Fibroblast of lung (primary cell): ENCODE data around the gene HSD3B1. TPM values are rescaled to one million over a fixed set of nuclear protein-coding genes. Genes with fewer than 3 reads are reported as not detected.
A peak's percentile ranks its signal among the peaks of the same experiment; 100 is the strongest.
"Not testable (repeated sequence)": the region's sequence is repeated elsewhere in the genome, so short reads cannot be mapped to it uniquely, and the experiment has no call there.

Source experiments
- DNase-seq, 2 donors: peaks; one replicate each; pipeline versions ENCODE4 v3.0.0 to v3.0.0-alpha.2; 2010; ENCODE audit warnings: low read depth in 2 of 2
- H2AFZ ChIP-seq: 2 replicates; pipeline ENCODE4 v1.5.1; 2012; ENCODE audit warnings: low read length, control low read depth, inconsistent platforms
- H3K27ac ChIP-seq: 2 replicates; pipeline ENCODE4 v1.5.1; 2011; ENCODE audit warnings: low read length, control low read depth; ENCODE audit not compliant: insufficient read depth
- H3K27me3 ChIP-seq: 2 replicates; pipeline ENCODE4 v1.5.1; 2011; ENCODE audit warnings: mild to moderate bottlenecking, low read length; ENCODE audit not compliant: control insufficient read depth, insufficient read depth
- H3K36me3 ChIP-seq: 2 replicates; pipeline ENCODE4 v1.5.1; 2011; ENCODE audit warnings: low read length; ENCODE audit not compliant: control insufficient read depth, insufficient read depth
- H3K4me1 ChIP-seq: 2 replicates; pipeline ENCODE4 v1.5.1; 2011; ENCODE audit warnings: low read length; ENCODE audit not compliant: control insufficient read depth, insufficient read depth; ENCODE audit errors: extremely low read depth
- H3K4me2 ChIP-seq: 2 replicates; pipeline ENCODE4 v1.5.1; 2011; ENCODE audit warnings: low read length, control low read depth; ENCODE audit not compliant: insufficient read depth; ENCODE audit errors: extremely low read depth
- H3K4me3 ChIP-seq, 4 experiments: fragments of 200-600 bp in 1 of 4; sonication (generic) in 1 of 4; replicated peaks in 1 of 4; 2 replicates each; pipeline ENCODE4 v1.5.1; 2011 to 2016; ENCODE audit warnings: low read length in 4 of 4, low read depth in 3 of 4, mild to moderate bottlenecking in 3 of 4, control low read depth in 2 of 4, inconsistent platforms in 1 of 4, mixed read lengths in 1 of 4; ENCODE audit not compliant: insufficient read depth in 1 of 4; ENCODE audit errors: control extremely low read depth in 1 of 4
- H3K79me2 ChIP-seq: 2 replicates; pipeline ENCODE4 v1.5.1; 2012; ENCODE audit warnings: mild to moderate bottlenecking, low read length, inconsistent platforms; ENCODE audit not compliant: control insufficient read depth, insufficient read depth
- H3K9ac ChIP-seq: 2 replicates; pipeline ENCODE4 v1.5.1; 2011; ENCODE audit warnings: mild to moderate bottlenecking, low read length, control low read depth; ENCODE audit not compliant: insufficient read depth
- H3K9me3 ChIP-seq: 2 replicates; pipeline ENCODE4 v1.5.1; 2012; ENCODE audit warnings: low read depth, low read length; ENCODE audit not compliant: control insufficient read depth, insufficient read depth
- H4K20me1 ChIP-seq: 2 replicates; pipeline ENCODE4 v1.5.1; 2011; ENCODE audit warnings: low read length; ENCODE audit not compliant: control insufficient read depth, insufficient read depth; ENCODE audit errors: extremely low read depth
- EZH2 ChIP-seq: IDR thresholded peaks from 2 replicates; pipeline ENCODE4 v1.5.1; 2012; ENCODE audit warnings: low read length, control low read depth, mild to moderate bottlenecking; ENCODE audit errors: missing control alignments
- polyA plus RNA-seq, 2 donors: library from polyadenylated mRNA; depleted of rRNA in 1 of 2; stranded (reverse) in 1 of 2; unstranded in 1 of 2; fragments of >200 nt; gene quantifications; 2 replicates each; pipeline ENCODE4 v1.2.1, GENCODE V29; 2011 to 2012; ENCODE audit warnings: missing spikeins in 1 of 2
- total RNA-seq: library from RNA; depleted of rRNA; stranded (reverse); fragments of >200 nt; gene quantifications from 2 replicates; pipeline ENCODE4 v1.2.1, GENCODE V29; 2014
- TF ChIP-seq, protein P1 (sequence below), 2 donors: IDR thresholded peaks in 1 of 2; conservative IDR thresholded peaks in 1 of 2; 1 replicate in 1 of 2; 2 replicates in 1 of 2; pipeline ENCODE4 v1.5.1; 2011 to 2012; ENCODE audit warnings: low read length in 2 of 2, control low read depth in 1 of 2, inconsistent platforms in 1 of 2, low read depth in 1 of 2, mild to moderate bottlenecking in 1 of 2

HSD3B1 gene
- total and polyA plus RNA-seq, 2 donors (not counting 1 experiment from before 2014, with no cell fraction given): not detected

DNA sequence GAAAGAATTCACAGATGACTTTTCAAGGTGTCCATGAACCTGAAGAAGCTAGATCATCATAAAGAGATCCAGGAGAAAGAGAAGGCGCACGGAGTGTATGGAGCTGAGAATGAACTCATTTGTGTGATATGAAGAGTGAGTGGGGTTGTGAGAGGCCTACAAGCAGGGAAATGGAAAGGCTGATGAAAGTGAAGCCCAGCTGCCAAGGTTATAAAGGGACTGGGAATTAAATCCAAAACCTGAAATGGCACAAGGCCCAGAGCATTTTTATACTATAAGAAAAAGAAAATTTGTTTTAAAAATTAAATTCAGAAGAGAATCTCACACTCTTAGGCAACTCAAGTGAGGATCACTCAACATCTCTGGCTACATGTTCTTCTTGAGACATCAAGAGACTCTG, 43.4 kb downstream of the HSD3B1 start:
- Histone ChIP-seq H3K4me3 (no peak overlapping the region), H3K9me3 (no peaks in the 10 kb centered on the region), H3K9ac (no peak overlapping the region), H3K36me3 (no peaks in the 10 kb centered on the region), H2AFZ (no peak overlapping the region), H3K4me1 (peaks cover 3% of the 10 kb centered on the region), H3K79me2 (no peaks in the 10 kb centered on the region), H3K27ac (no peak overlapping the region), H3K4me2 (no peak overlapping the region), H4K20me1 (no peaks in the 10 kb centered on the region), H3K27me3 (no peaks in the 10 kb centered on the region)
- DNase-seq: no peak
- no peak for TF ChIP-seq EZH2
- TF ChIP-seq, protein P1, sequence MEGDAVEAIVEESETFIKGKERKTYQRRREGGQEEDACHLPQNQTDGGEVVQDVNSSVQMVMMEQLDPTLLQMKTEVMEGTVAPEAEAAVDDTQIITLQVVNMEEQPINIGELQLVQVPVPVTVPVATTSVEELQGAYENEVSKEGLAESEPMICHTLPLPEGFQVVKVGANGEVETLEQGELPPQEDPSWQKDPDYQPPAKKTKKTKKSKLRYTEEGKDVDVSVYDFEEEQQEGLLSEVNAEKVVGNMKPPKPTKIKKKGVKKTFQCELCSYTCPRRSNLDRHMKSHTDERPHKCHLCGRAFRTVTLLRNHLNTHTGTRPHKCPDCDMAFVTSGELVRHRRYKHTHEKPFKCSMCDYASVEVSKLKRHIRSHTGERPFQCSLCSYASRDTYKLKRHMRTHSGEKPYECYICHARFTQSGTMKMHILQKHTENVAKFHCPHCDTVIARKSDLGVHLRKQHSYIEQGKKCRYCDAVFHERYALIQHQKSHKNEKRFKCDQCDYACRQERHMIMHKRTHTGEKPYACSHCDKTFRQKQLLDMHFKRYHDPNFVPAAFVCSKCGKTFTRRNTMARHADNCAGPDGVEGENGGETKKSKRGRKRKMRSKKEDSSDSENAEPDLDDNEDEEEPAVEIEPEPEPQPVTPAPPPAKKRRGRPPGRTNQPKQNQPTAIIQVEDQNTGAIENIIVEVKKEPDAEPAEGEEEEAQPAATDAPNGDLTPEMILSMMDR (conservative IDR thresholded peaks at IDR 0.05 in 1 of 2, IDR thresholded peaks at IDR 0.05 in 1 of 2; ENCODE audit: low read depth in 1 of 2, low read length in 2 of 2): no peak

DNA sequence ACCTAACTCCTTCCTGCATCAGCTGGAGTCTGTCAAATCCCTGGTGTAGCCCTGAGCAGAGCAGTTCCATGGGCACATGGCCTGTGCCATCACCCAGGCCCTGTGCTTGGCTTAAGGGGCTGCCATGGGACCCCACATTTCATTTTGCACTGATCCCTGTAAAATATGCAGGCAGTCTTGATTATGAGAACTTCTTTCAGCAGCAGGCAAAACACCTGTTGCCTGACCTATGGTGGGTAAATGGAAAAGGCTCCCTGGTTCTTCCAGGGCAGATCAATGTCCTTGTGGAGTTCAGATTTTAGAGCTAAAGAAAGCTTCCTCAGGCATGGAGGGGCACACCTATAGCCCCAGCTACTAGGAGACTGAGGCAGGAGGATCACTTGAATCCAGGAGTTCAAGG, 44.2 kb downstream of the HSD3B1 start:
- Histone ChIP-seq H3K4me3 (no peak overlapping the region), H3K9me3 (no peaks in the 10 kb centered on the region), H3K27ac (no peak overlapping the region), H3K4me2 (no peak overlapping the region), H3K36me3 (no peaks in the 10 kb centered on the region), H3K79me2 (no peaks in the 10 kb centered on the region), H2AFZ (no peak overlapping the region), H4K20me1 (no peaks in the 10 kb centered on the region), H3K9ac (no peak overlapping the region), H3K4me1 (peaks cover 3% of the 10 kb centered on the region), H3K27me3 (no peaks in the 10 kb centered on the region)
- TF ChIP-seq, protein P1 (conservative IDR thresholded peaks at IDR 0.05 in 1 of 2, IDR thresholded peaks at IDR 0.05 in 1 of 2; ENCODE audit: low read depth in 1 of 2, low read length in 2 of 2): no peak
- no peak for TF ChIP-seq EZH2
- no peak for DNase-seq

DNA sequence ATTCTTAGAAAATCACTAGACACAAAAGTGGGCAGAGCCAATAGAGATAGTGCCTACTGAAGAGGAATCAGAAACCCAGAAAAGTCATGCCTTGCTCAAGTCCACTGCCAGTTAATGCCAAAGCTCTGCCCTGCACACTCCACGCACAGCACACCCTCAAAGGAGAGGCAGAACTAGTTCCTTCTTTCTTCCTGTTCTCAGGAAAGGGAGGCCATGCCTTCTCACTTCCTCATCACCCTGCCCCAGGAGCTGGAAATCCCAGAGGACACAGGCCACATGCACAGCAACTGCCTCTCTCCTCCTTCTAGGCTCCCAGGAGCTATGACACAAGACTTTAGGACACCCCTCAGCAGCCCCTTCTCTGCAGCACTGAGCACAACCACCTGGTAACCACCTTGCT, 45.6 kb downstream of the HSD3B1 start:
- not testable (repeated sequence) for H3K27me3 ChIP-seq, H2AFZ ChIP-seq, H3K27ac ChIP-seq, H3K4me2 ChIP-seq, H3K9me3 ChIP-seq, H3K4me3 ChIP-seq, H3K79me2 ChIP-seq, H3K4me1 ChIP-seq, H4K20me1 ChIP-seq, DNase-seq, H3K9ac ChIP-seq, H3K36me3 ChIP-seq

DNA sequence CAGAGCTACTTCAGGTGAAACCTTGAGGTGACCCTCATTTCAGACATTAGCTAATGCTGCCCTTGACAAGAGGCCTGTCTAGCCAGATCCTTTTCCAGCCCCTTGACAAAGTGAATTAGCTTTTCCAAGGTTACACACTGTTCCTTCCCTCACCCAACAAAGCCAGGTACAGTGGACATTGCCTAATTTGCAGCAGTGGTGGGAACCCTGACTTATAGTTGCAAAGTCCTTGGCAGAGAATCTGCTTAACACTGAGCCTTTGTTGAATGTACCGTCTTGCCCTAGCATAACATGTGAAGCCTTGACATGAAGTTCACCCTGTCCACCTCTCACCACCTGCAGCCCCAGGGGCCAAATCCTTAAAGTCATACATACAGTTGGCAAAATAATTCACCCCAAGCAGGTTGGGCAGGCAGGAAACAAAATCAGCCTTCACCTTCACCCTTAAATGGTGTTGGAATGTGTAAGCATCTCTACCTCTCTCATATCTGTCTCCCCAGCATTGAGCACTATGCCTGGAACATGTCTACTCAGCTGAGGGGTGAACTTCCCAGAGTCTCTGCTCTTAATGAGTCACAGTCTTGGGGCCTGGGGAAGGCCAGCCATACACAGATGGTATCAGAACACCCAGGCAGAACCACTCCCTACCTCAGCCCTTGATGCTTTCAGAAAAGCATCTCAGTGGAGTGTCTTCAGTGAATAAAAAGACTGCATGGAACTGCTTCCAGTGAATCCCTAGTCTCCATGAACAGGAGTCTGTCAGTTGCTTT, 46.5 kb downstream of the HSD3B1 start:
- not testable (repeated sequence) for H3K27ac ChIP-seq, H3K4me1 ChIP-seq, H3K27me3 ChIP-seq, H3K36me3 ChIP-seq, H4K20me1 ChIP-seq, H2AFZ ChIP-seq, H3K79me2 ChIP-seq, H3K9me3 ChIP-seq, H3K4me2 ChIP-seq, H3K9ac ChIP-seq, H3K4me3 ChIP-seq
- DNase-seq: peak; percentile 34 to 77
